GM12865 (cell line): ENCODE results near the gene HNF4A.

ENCODE experiments used
- DNase-seq: peaks from one replicate; pipeline ENCODE4 v3.0.0; 2010; ENCODE audit warnings: low read depth
- H3K4me3 ChIP-seq: 2 replicates; pipeline ENCODE4 v1.5.1; 2011; ENCODE audit warnings: mild to moderate bottlenecking, low read depth, low read length, control low read depth
- TF ChIP-seq, protein P1 (sequence below): IDR thresholded peaks from 2 replicates; pipeline ENCODE4 v1.5.1; 2011; ENCODE audit warnings: low read length, control low read depth, low read depth, inconsistent platforms; ENCODE audit not compliant: insufficient read depth; ENCODE audit errors: missing control alignments

HNF4A gene

DNA sequence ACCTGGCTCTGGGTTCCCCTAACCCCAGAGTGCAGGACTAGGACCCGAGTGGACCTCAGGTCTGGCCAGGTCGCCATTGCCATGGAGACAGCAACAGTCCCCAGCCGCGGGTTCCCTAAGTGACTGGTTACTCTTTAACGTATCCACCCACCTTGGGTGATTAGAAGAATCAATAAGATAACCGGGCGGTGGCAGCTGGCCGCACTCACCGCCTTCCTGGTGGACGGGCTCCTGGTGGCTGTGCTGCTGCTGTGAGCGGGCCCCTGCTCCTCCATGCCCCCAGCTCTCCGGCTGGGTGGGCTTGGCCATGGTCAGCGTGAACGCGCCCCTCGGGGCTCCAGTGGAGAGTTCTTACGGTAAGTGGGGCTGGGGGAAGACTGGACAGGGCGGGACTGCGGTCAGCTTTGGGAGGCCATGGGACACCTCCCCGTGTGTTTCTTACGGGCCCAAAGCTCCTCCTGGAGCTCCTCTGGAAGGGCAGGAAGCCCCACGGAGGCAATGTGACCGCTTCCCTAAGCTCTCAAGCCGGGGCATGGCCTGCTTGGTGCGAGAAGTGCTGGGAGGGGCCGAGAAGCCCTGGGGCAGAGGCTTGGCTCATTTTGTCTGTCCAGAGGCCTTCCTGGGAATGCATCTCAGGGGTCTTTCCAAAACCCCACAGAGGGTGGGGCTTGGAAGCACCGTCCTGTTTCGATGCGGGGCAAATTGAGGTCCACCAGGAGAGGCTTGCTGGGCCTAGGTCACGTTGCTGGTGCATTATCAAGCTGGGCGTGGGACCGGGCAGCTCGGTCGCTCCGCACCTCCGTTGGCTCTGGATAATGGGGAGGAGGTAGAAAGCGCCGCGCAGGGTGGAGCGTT lies at the start of gene HNF4A:
Gene HNF4A, plus strand, starts transcription at position 202 of the 855 bp plus-strand sequence. Its CDS starts 106 bp downstream, at position 308.
- no peak for DNase-seq
- H3K4me3 ChIP-seq = no peak within 1 kb of the TSS
- TF ChIP-seq, protein P1, sequence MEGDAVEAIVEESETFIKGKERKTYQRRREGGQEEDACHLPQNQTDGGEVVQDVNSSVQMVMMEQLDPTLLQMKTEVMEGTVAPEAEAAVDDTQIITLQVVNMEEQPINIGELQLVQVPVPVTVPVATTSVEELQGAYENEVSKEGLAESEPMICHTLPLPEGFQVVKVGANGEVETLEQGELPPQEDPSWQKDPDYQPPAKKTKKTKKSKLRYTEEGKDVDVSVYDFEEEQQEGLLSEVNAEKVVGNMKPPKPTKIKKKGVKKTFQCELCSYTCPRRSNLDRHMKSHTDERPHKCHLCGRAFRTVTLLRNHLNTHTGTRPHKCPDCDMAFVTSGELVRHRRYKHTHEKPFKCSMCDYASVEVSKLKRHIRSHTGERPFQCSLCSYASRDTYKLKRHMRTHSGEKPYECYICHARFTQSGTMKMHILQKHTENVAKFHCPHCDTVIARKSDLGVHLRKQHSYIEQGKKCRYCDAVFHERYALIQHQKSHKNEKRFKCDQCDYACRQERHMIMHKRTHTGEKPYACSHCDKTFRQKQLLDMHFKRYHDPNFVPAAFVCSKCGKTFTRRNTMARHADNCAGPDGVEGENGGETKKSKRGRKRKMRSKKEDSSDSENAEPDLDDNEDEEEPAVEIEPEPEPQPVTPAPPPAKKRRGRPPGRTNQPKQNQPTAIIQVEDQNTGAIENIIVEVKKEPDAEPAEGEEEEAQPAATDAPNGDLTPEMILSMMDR = no peak

DNA sequence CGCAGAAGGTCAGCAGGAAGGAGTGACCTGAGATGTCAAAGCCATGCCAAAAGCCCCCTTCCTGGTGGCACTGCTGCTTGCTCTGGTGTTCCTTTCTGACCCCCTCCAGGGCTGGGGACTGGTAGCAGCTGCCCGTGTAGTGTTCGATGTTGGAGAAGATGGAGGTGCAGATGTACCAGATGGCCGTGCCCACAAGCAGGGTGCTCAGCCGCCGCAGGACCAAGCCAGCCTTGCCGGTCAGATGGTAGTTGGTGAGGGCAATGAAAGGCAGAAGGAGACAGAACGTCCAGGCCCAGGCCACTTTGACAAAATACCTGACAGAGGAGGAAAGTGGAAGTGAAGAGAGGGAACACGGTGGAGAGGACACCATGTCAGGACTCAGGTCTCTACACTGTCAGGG lies 48.6 kb upstream of the HNF4A start:
- TF ChIP-seq, protein P1 = no peak
- no peak overlapping the region for H3K4me3 ChIP-seq
- DNase-seq = no peak

DNA sequence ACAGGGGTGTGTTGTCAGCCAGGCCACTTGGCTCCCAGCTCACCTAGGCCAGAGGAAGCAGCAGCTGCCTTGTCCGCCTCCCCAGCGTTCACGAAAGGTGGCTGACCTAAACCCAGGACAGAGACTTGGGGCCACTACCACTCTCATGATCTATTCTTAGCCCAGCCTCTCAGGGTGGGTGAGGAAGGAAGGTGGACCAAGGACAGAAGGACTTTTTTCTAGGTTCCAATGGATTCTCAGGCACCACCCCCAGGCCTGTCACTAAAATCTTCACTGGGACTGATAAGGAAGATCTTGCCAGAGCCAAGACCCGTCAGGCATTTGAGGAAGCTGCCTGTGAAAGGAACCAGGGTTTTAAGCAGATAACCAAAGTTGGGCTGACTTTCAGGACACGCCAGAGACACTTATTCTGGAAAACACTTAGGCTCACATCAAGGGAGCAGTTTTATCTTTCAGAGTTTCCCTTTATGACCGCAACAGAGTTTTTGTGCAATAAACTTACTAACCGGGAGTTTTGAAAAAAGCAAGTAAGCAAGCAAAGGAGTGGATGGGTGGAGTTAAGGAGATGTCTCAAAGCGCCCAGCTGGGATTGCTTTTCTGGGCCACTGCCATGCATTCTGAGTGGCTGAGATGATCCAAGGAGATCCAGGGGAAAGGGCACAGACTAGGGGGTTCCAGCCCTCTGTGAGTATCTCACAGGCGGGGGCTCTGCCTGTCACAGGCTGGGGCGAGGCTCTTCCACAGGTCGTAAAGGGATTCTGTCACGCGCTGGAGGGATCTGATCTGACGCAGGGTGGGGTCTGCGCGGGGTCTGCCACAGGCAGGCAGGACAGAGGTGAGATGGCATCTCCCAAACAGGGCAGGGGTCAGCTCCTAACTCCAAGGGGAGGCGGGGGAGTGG lies 45.5 kb upstream of the HNF4A start:
- TF ChIP-seq, protein P1 = no peak
- peak overlapping the region; percentile 71 for H3K4me3 ChIP-seq
- DNase-seq = no peak

DNA sequence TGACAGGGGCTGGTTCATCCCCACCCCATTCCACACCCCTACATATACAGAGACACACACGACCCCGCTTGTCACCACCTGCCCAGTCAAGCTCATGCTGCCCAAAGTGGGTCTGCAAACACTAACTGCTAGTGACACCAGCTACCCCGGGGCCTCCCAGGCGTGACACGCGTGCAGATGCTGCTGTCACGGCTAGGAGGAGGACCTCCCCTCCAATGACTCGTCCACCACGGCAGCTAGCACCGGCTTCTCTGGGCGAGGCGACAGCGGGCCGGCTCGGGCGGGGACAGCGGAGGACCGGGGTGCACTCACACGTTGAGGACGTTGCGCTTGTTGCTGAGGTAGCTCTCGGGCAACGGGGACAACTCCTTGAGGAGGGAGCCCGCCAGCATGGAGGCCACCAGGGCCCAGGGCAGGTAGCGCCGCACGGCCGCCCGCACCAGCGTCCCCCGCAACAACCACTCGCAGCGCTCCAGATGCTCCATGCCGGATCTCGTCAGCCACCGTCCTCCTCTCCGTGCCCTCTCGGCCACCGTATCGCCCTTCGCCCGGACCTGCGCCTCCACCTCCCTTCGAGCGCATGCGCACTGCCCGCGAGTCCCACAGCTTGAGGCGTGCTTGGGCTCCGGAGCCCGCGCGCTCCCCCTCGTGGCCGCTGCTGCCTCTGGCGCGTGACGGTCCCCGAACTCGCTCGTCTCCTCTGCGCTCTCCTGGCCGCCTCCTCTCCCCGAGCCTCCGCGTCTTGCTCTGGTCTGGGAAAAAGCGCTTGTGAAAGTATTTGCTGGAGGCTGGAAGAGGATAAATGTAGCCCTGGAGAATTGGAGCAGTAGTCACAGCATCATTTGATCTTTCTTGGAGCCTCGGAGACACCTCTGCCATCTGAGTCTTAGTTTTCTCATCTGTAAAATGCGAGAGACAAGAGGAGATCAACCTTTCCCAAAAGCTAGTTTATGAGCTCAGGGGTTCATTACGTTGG lies 44.5 kb upstream of the HNF4A start, which contains the start of gene FITM2:
Gene FITM2, minus strand, starts transcription at position 539 of the 976 bp plus-strand sequence. Its CDS starts 54 bp downstream, at position 485.
- H3K4me3 ChIP-seq = peak within 1 kb of the TSS; percentile 71
- peak; percentile 99 for DNase-seq
- TF ChIP-seq, protein P1 = peak; percentile 99

DNA sequence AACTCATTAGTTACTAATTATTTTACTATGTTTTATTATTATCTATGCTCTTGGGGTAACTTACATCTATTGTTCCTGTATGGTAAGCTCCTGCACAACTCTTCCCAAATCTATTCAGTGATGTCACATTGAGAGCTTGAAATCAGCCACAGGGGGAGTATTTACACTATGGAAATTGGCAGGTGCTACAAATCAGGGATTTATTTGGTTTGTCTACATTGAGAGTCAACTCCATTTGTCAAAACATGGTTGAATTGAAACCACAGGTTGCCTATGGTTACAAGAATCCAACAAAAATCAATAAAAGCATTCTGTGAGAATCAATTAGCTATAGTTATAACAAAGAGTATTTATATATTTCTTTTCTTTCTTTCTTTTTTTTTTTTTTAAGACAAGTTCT lies 40.6 kb upstream of the HNF4A start:
- TF ChIP-seq, protein P1 = no peak
- DNase-seq = no peak
- no peak overlapping the region for H3K4me3 ChIP-seq

DNA sequence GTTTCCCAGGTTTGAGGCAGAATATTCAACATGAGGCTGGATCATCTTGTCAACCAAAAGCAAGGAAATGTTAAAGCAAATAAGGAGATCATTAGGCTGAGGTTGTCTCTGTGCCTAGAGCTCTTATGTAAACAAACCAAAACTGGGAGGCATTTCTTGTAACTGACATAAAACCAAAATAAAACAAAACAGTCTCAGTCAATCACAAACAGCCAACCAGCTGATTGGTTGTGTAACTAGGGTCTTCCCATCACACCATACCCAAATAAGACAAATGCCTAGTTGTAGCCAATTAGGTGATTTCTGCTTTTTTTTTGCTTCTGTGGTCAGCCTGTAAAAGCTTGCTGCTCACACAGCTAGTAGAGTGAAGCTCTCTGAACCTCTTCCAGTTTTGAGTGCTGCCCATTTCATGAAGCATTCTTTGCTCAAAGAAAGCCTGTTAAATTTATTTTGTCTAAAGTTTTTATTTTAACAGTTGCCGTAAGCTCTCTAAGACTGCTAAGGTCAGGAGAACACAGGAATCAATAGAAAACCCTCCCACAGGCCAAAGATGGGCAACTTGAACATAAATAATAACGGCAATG lies 35.6 kb upstream of the HNF4A start:
- peak; percentile 37 for DNase-seq
- H3K4me3 ChIP-seq = no peak overlapping the region

More for the DNA sequence above, 35.6 kb upstream of the HNF4A start:
- TF ChIP-seq, protein P1 = no peak
